Parathyroid adenoma (tissue), 2 donors: ENCODE measurements around the gene CORO7.

Experiments
- H2AFZ ChIP-seq: fragments of 300-600 bp; sonication (generic); one replicate; pipeline ENCODE4 v1.7.0; 2017; ENCODE audit warnings: antibody characterized with exemption, mild to moderate bottlenecking
- H3K27ac ChIP-seq: fragments of 300-600 bp; sonication (generic); one replicate; pipeline ENCODE4 v1.7.0; 2017
- H3K27me3 ChIP-seq: fragments of 300-600 bp; sonication (generic); one replicate; pipeline ENCODE4 v1.7.0; 2017; ENCODE audit warnings: low read length; ENCODE audit not compliant: control insufficient read depth, insufficient read depth
- H3K36me3 ChIP-seq: fragments of 300-600 bp; sonication (generic); one replicate; pipeline ENCODE4 v1.7.0; 2017; ENCODE audit warnings: low read length; ENCODE audit not compliant: control insufficient read depth, insufficient read depth
- H3K4me1 ChIP-seq: fragments of 300-600 bp; sonication (generic); one replicate; pipeline ENCODE4 v1.7.0; 2017; ENCODE audit warnings: control low read depth
- H3K4me2 ChIP-seq: fragments of 300-600 bp; sonication (generic); one replicate; pipeline ENCODE4 v1.7.0; 2017; ENCODE audit warnings: low read length
- H3K4me3 ChIP-seq: fragments of 300-600 bp; sonication (generic); one replicate; pipeline ENCODE4 v1.7.0; 2017; ENCODE audit warnings: low read depth, low read length
- H3K79me2 ChIP-seq: fragments of 300-600 bp; sonication (generic); one replicate; pipeline ENCODE4 v1.7.0; 2017; ENCODE audit warnings: control low read depth
- H3K9ac ChIP-seq: fragments of 300-600 bp; sonication (generic); one replicate; pipeline ENCODE4 v1.7.0; 2017; ENCODE audit warnings: mild to moderate bottlenecking
- H3K9me3 ChIP-seq: fragments of 300-600 bp; sonication (generic); one replicate; pipeline ENCODE4 v1.7.0; 2017; ENCODE audit warnings: low read length; ENCODE audit not compliant: control insufficient read depth
- TF ChIP-seq, protein P1 (sequence below): fragments of 300-600 bp; sonication (generic); IDR thresholded peaks from one replicate; pipeline ENCODE4 v1.7.0; 2017; ENCODE audit warnings: antibody characterized with exemption, mild to moderate bottlenecking
- donor health status: primary hyperparathyroidism.

Gene CORO7

DNA sequence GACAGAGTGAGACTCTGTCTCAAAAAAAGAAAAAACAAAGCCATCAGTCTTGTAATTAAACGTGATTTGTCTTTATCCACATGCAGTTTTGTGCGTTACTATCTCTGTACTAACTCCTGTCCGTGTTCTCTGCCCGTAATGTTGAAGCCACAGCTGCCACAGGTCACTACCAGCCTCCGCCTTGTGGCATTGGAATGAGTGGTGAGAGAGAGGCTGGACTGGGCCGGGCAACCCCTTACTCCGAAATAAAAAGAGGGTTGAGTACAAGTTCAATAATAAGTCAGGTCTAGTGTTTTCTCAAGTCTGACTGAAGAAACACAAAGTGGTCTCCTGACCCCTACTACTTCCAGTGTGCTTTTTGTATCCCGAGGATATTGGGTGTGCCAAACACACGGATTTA, 14.6 kb upstream of the CORO7 start:
- Histone ChIP-seq H3K4me2 (no peak overlapping the region), H2AFZ (no peak overlapping the region), H3K9me3 (no peaks in the 10 kb centered on the region), H3K27ac (no peak overlapping the region), H3K79me2 (peaks cover 45% of the 10 kb centered on the region), H3K4me3 (no peak overlapping the region), H3K4me1 (peaks cover 3% of the 10 kb centered on the region), H3K27me3 (no peaks in the 10 kb centered on the region), H3K36me3 (no peaks in the 10 kb centered on the region), H3K9ac (no peak overlapping the region)
- TF ChIP-seq, protein P1, sequence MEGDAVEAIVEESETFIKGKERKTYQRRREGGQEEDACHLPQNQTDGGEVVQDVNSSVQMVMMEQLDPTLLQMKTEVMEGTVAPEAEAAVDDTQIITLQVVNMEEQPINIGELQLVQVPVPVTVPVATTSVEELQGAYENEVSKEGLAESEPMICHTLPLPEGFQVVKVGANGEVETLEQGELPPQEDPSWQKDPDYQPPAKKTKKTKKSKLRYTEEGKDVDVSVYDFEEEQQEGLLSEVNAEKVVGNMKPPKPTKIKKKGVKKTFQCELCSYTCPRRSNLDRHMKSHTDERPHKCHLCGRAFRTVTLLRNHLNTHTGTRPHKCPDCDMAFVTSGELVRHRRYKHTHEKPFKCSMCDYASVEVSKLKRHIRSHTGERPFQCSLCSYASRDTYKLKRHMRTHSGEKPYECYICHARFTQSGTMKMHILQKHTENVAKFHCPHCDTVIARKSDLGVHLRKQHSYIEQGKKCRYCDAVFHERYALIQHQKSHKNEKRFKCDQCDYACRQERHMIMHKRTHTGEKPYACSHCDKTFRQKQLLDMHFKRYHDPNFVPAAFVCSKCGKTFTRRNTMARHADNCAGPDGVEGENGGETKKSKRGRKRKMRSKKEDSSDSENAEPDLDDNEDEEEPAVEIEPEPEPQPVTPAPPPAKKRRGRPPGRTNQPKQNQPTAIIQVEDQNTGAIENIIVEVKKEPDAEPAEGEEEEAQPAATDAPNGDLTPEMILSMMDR, result no peak

DNA sequence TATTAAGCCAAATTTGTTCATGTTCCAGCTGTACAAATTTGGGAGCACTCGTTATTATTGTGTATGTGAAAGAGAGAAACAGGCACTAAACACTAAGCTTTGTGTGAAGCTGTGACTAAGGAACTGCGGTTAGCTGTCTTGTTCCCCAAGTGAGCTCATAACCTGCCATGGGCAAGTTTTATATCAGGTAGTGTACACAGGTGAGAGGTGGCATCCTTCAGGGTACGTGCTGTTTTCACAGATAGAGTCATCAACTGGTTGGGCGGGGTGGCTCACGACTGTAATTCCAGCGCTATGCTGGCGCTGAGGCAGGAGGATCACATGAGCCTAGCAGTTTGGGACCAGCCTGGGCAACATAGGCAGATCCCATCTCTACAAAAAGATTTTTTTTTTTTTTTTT, 12.1 kb upstream of the CORO7 start:
- Histone ChIP-seq H3K4me1 (peaks cover 7% of the 10 kb centered on the region), H3K4me2 (no peak overlapping the region), H3K27ac (no peak overlapping the region), H3K36me3 (no peaks in the 10 kb centered on the region), H3K9me3 (no peaks in the 10 kb centered on the region), H3K9ac (no peak overlapping the region), H3K4me3 (no peak overlapping the region), H2AFZ (no peak overlapping the region), H3K79me2 (peaks cover 45% of the 10 kb centered on the region), H3K27me3 (no peaks in the 10 kb centered on the region)
- TF ChIP-seq, protein P1, result no peak

DNA sequence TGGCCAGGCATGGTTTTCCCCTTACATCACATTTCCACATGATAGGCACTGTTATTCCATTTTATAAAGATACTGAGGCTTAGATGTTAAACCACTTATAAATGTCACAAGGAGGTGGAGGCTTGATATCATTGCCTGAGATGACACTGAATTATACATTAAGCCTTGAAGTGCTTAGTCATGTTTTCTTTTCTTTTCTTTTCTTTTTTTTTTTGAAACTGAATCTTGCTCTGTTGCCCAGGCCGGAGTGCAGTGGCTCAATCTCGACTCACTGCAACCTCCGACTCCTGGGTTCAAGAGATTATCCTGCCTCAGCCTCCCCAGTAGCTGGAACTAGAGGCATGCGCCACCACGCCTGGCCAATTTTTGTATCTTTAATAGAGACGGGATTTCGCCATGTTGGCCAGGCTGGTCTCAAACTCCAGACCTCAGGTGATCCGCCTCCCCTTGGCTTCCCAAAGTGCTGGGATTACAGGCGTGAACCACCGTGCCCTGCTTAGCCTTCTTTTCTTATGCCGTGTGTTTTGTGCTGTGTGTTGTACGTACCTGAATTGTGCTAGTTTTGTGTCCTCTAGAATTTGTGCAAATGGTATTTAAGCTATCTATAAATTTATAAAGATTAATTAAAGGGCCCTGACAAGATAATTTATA, 10.5 kb upstream of the CORO7 start:
- no peaks in the 10 kb centered on the region for H3K36me3 ChIP-seq
- H3K4me3 ChIP-seq, result peak overlapping the region; percentile 89
- H3K27ac ChIP-seq, result peak overlapping the region; percentile 98
- H3K4me2 ChIP-seq, result peak overlapping the region; percentile 78
- TF ChIP-seq, protein P1, result no peak
- no peak overlapping the region for H3K9ac ChIP-seq
- H3K27me3 ChIP-seq, result no peaks in the 10 kb centered on the region
- no peak overlapping the region for H2AFZ ChIP-seq
- H3K4me1 ChIP-seq, result peaks cover 7% of the 10 kb centered on the region
- no peaks in the 10 kb centered on the region for H3K9me3 ChIP-seq
- peaks cover 41% of the 10 kb centered on the region for H3K79me2 ChIP-seq

DNA sequence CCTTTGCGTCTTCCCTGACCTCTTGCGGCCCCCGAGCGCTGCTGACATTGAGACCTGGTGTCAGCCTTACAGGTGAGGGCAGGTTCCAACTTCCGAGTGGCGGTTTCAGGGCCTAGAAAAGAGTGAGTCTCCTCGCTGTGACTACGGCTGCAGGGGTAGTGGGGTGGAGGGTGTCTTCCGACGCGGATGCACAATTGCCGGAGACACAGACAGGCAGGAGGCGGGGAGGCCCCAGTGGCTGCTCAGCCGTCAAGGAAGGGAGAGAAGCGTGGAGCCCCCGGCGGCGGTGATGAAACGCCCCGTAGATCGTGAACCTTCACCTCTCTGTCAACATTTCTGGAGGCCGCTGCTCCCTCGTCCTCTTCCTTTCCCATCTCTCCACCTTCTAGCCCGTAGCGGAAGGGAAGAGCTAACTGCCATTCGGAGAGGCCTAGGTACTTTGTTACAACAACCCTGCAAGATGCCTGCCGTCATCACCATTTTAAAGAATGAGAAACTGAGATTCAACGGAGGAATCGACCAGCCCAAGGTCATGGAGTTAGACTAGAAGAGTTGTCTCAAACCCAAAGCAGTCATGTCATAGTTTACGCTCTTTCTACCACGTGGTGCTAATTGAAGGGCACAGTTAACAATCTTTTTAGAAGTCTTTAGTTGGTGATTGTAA, 9.8 kb upstream of the CORO7 start:
- H3K4me2 ChIP-seq, result peak overlapping the region; percentile 78
- H3K27me3 ChIP-seq, result no peaks in the 10 kb centered on the region
- H3K4me3 ChIP-seq, result peak overlapping the region; percentile 89
- no peaks in the 10 kb centered on the region for H3K9me3 ChIP-seq
- peak overlapping the region; percentile 98 for H3K27ac ChIP-seq
- no peak overlapping the region for H3K9ac ChIP-seq
- H3K79me2 ChIP-seq, result peaks cover 34% of the 10 kb centered on the region
- no peaks in the 10 kb centered on the region for H3K36me3 ChIP-seq
- H3K4me1 ChIP-seq, result peaks cover 7% of the 10 kb centered on the region
- TF ChIP-seq, protein P1, result no peak
- peak overlapping the region; percentile 91 for H2AFZ ChIP-seq
